ENCODE data around the gene C1QC.
A peak's percentile ranks its signal among the peaks of the same experiment; 100 is the strongest.

Gene C1QC

GRCh38 chr1:22643381-22643780 lies at the start of gene C1QC:
C1QC (plus strand) TSS chr1:22643633; CDS start chr1:22644024, 391 bp downstream.
- DNase-seq = no peak

DNA sequence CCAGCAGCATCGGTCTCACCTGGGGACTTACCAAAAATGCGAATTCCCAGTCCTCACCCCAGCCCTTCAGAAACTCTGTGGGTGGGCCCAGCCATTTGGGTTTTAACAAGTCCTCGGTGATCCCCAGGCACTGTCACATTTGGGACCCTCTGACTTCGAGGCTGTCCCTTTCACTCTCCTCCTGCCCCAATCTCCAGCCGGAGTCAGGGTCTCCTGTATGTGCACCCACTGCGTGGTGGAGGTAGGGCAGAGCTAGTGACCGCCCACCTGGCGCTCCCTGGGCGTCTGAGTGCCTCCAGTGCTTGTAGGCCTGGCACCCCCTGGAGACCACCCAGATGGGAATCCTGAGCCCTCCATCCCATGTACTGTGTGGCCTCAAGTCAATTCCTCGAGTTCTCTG lies 49.0 kb upstream of the C1QC start:
- DNase-seq = no peak

DNA sequence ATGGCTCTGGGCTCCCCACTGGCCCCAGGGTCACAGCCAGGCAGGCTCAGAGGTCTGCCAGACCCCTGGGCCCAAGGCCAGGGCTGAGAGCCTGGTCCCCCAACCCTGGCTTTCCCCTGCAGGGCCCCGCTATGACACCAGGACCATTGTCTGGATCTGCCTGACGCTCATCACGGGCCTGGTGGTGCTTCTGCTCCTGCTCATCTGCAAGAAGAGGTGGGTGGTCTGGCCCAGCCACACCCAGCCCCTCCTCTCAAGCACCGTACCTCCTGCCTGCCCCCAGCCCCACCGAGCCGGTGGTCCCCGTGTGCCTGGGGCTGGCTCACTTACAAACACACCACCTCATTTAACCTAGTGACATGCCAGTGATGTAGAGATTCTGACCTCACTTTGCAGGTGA lies 48.3 kb upstream of the C1QC start:
- no peak for DNase-seq

GRCh38 chr1:22597301-22597965 lies 46.0 kb upstream of the C1QC start:
- DNase-seq = no peak

GRCh38 chr1:22597996-22598395 lies 45.4 kb upstream of the C1QC start:
- DNase-seq = no peak

- DNase-seq = no peak
Observed at GRCh38 chr1:22598736-22599135, 44.7 kb upstream of the C1QC start.

GRCh38 chr1:22600071-22600816 lies 43.2 kb upstream of the C1QC start:
- no peak for DNase-seq

GRCh38 chr1:22600817-22601605 lies 42.4 kb upstream of the C1QC start:
- no peak for DNase-seq

DNA sequence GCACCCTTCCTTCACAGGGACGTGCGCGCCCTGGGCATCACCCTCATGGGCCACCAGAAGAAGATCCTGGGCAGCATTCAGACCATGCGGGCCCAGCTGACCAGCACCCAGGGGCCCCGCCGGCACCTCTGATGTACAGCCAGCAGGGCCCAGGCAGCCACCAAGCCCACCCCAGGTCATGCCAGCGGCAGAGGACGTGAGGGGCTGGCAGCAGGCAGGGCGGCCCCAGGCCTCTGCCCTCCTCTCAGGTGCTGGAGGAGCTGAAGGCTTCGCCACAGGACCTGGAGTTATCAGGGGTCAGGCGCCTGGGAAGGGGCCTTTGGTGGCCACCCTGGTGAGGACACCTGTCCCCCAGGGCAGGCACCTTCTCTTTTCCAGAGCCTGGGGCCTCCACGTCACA lies 41.8 kb upstream of the C1QC start:
- DNase-seq = no peak

GRCh38 chr1:22602060-22602740 lies 41.2 kb upstream of the C1QC start:
- DNase-seq = no peak

GRCh38 chr1:22606161-22606560 lies 37.3 kb upstream of the C1QC start:
- no peak for DNase-seq

DNA sequence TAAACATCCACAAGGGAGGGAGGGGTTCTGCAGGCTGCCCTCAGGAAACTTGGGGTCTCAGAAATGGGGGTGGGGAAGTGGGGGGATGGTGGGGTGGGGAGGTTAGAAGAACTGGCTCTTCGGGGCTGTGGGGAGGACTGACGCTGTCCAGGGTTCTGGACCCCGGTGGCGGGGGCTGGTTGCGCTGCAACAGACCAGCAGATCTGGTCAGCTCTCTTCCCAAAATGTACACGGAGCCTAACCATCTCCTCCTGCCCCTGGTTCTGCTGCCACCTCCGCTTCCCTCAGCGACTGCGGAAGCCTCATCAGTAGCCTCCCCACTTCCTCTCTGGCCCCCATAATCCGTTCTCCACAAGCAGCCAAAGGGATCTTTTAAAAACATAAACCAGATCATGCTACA lies 36.3 kb upstream of the C1QC start:
- DNase-seq = no peak

- no peak for DNase-seq
Observed at GRCh38 chr1:22608361-22608760, 35.1 kb upstream of the C1QC start.

GRCh38 chr1:22609291-22609690 lies 34.1 kb upstream of the C1QC start:
- no peak for DNase-seq

DNA sequence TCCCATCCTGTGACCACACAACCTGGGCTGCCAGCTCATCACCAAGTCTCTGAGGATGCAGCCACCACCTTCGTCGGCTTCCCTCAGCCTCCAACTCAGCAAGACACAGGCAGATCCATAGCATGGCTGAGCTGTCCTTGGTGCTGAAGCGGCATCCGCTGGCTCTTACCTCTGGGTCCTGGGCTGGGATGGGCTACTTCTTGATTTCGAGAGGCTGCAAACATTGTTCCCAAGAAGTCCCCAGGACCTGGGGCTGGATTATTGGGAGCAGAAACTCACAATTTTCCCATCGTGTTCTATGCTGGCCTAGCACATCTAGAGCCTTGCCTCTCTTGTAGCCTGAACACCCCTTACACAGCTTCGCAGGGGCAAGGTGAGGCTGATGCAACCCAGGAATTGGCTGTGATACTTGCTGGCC lies 31.9 kb upstream of the C1QC start:
- no peak for DNase-seq

DNA sequence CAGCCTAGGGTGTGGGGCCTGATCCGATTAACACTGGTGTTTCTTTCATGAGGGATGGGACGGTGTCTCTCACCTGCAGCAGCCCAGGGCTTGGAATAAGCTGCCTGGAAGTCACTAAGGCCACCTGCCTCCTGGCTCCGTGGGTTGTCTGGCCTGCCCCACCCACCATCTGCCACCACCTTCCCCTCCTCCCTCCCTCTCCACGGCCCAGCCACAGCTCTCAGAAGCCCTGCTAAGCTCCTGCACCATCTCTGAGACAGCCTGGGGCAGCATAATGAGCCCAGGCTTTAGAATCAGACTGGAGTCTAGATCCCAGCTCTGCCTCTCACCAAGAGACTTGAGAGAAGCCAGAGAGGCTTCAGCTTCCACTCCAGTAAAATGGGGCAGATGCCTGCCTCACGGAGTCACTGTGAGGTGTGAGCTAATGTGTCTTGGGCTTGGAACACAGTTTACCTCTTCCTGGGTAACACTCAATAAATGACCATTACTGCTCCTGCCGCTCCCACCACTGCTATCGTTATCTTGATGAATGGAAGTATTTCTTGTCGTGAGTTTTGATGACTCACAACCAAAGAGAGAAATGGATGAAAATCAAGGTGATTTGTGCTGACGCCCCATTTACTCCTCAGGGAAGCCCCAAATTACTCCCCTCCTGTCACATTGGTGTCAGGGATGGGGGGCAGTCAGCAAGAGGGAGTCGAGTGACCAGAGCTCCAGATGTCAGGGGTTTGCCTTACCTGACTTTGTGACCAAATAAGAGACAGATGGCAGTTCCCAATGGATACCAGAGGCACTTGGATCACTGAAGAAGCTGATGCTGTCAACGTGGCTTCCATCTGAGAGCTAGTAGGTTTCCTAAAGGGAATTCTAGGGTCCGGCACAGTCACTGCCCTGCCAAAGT lies 30.5 kb upstream of the C1QC start:
- peak; percentile 42 for DNase-seq

DNA sequence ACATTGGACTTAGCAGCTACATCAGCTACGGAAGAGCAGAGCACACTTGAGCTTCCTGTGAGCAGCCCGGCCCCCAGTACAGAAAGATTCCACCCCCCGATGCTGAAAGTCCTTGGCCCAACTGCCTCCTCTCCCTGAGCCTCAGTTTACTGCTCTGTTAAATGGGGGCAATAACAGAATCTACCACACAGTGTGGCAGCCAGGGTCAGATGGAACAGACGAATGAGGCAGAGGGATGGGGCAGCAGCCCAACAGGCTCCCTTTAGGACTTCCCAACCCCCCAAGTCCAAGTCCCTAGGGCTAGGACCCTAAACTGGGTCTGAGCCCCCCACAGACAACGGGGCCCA lies 29.9 kb upstream of the C1QC start:
- no peak for DNase-seq

DNA sequence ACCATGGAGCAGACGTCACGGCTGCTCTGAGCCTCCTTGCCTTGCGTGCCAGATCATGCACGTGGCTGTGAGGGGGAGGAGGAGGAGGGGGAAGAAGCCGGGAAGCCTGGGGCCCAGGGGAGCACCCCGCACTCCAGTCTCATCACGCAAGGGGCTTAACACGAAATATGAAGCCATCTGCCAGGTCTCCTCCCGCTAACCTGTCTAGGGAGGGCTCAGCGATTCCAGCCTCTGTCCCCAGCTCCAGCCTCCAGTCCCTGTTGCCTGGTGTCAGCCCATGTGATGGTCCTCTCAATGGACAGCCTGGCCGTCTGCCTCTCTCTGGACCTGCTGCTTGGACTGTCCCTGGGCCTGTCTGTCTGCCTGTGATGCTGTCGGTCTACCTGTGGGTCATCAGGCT lies 29.5 kb upstream of the C1QC start:
- DNase-seq = peak; percentile 12

DNA sequence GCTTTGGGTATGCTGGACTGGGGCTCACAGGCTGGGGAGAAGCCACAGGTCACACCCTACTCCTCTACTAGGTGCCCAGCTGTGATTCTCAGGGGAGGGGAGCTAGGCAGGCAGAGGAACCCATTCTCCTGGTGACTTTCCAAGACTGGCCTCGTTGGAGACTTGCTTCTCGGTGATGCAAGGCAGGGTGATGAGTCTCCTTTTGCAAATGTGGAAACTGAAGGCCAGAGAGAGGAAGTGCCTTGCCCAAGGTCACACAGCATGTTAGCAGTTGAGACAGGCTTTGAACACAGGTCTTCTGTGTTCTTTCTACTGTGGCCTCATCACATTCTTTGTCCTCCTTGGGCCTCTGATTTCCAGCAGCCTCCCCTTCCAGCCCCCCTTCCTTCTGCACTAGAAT lies 27.5 kb upstream of the C1QC start:
- DNase-seq = no peak

- DNase-seq = no peak
Observed at GRCh38 chr1:22616571-22616970, 26.9 kb upstream of the C1QC start.

GRCh38 chr1:22618056-22618455 lies 25.4 kb upstream of the C1QC start:
- DNase-seq = peak; percentile 32

- DNase-seq = peak; percentile 53
Observed at GRCh38 chr1:22619252-22619651, 24.2 kb upstream of the C1QC start.

All from SHP77 treated with DMSO at 0.1 percent for 48 hours (cell line).